CD14-positive monocyte (primary cell): ENCODE measurements around the gene USP44. TPM values are rescaled to one million over a fixed set of nuclear protein-coding genes. Genes with fewer than 3 reads are reported as not detected.

ENCODE experiments used
- DNase-seq, 3 donors: peaks; one replicate each; pipeline ENCODE4 v3.0.0-alpha.2; 2011 to 2022
- H2AFZ ChIP-seq: 2 replicates; pipeline ENCODE4 v1.6.0; 2012; ENCODE audit warnings: mild to moderate bottlenecking, low read depth, low read length, inconsistent platforms; ENCODE audit not compliant: insufficient read depth, poor library complexity, severe bottlenecking
- H3K27ac ChIP-seq, 2 donors: 1 replicate in 1 of 2; 2 replicates in 1 of 2; pipeline ENCODE4 v1.5.1; 2012 to 2013; ENCODE audit warnings: low read length in 2 of 2, control low read depth in 1 of 2, inconsistent platforms in 1 of 2, low read depth in 1 of 2, mild to moderate bottlenecking in 1 of 2
- H3K27me3 ChIP-seq, 2 donors: one replicate each; pipeline versions ENCODE4 v1.6.0 to v1.6.1; 2011 to 2013; ENCODE audit warnings: low read length in 2 of 2; ENCODE audit not compliant: control insufficient read depth in 2 of 2, insufficient read depth in 2 of 2
- H3K36me3 ChIP-seq, 2 donors: replicated peaks in 1 of 2; 1 replicate in 1 of 2; 2 replicates in 1 of 2; pipeline versions ENCODE4 v1.5.1 to v1.6.1; 2012 to 2013; ENCODE audit warnings: low read length in 2 of 2, control low read depth in 1 of 2, inconsistent platforms in 1 of 2, mild to moderate bottlenecking in 1 of 2; ENCODE audit not compliant: insufficient read depth in 2 of 2, control insufficient read depth in 1 of 2
- H3K4me1 ChIP-seq, 2 donors: 1 replicate in 1 of 2; 2 replicates in 1 of 2; pipeline versions ENCODE4 v1.5.1 to v1.6.1; 2012 to 2013; ENCODE audit warnings: low read length in 2 of 2, control low read depth in 1 of 2, inconsistent platforms in 1 of 2, mild to moderate bottlenecking in 1 of 2, moderate library complexity in 1 of 2; ENCODE audit not compliant: insufficient read depth in 2 of 2, control insufficient read depth in 1 of 2
- H3K4me2 ChIP-seq: replicated peaks from 2 replicates; pipeline ENCODE3; 2012; ENCODE audit warnings: low read length, moderate library complexity, mild to moderate bottlenecking; ENCODE audit not compliant: poor library complexity, severe bottlenecking; ENCODE audit errors: extremely low read depth
- H3K4me3 ChIP-seq, 3 experiments: fragments of 200-600 bp in 1 of 3; sonication (generic) in 1 of 3; replicated peaks in 1 of 3; 1 replicate in 2 of 3; 2 replicates in 1 of 3; pipeline ENCODE4 v1.5.1; 2011 to 2013; ENCODE audit warnings: low read length in 3 of 3, mild to moderate bottlenecking in 3 of 3, control low read depth in 2 of 3, low read depth in 2 of 3, inconsistent platforms in 1 of 3, moderate library complexity in 1 of 3
- H3K79me2 ChIP-seq: 2 replicates; pipeline ENCODE4 v1.6.0; 2012; ENCODE audit warnings: mild to moderate bottlenecking, control low read depth, inconsistent platforms, low read length, moderate library complexity; ENCODE audit not compliant: insufficient read depth
- H3K9ac ChIP-seq: 2 replicates; pipeline ENCODE4 v1.6.0; 2017; ENCODE audit warnings: low read length, mild to moderate bottlenecking; ENCODE audit not compliant: insufficient read depth, poor library complexity, severe bottlenecking
- H3K9me3 ChIP-seq, 2 donors: replicated peaks in 1 of 2; 1 replicate in 1 of 2; 2 replicates in 1 of 2; pipeline versions ENCODE4 v1.5.1 to v1.6.1; 2012 to 2013; ENCODE audit warnings: low read length in 2 of 2, control low read depth in 1 of 2; ENCODE audit not compliant: control insufficient read depth in 1 of 2, insufficient read depth in 1 of 2
- H4K20me1 ChIP-seq: 2 replicates; pipeline ENCODE4 v1.6.0; 2012; ENCODE audit warnings: mild to moderate bottlenecking, low read length, control low read depth, moderate library complexity; ENCODE audit not compliant: insufficient read depth
- H3K27ac Mint-ChIP-seq, 7 donors: one replicate each; pipeline ENCODE4 v1.8.0; 2020; ENCODE audit warnings: mild to moderate bottlenecking in 7 of 7, mixed read lengths in 7 of 7, moderate library complexity in 6 of 7, inconsistent platforms in 2 of 7
- H3K27me3 Mint-ChIP-seq, 3 donors: one replicate each; pipeline ENCODE4 v1.8.0; 2021 to 2022; ENCODE audit warnings: low read depth in 3 of 3, mild to moderate bottlenecking in 3 of 3, mixed read lengths in 3 of 3, moderate library complexity in 3 of 3, inconsistent platforms in 1 of 3
- H3K36me3 Mint-ChIP-seq, 2 donors: one replicate each; pipeline ENCODE4 v1.8.0; 2020; ENCODE audit warnings: mixed read lengths in 2 of 2, inconsistent platforms in 1 of 2, mild to moderate bottlenecking in 1 of 2
- H3K4me1 Mint-ChIP-seq: one replicate; pipeline ENCODE4 v1.8.0; 2020; ENCODE audit warnings: mild to moderate bottlenecking, mixed read lengths
- H3K4me3 Mint-ChIP-seq, 2 donors: one replicate each; pipeline ENCODE4 v1.8.0; 2020; ENCODE audit warnings: mild to moderate bottlenecking in 2 of 2, mixed read lengths in 2 of 2, moderate library complexity in 1 of 2
- H3K9me3 Mint-ChIP-seq, 7 donors: one replicate each; pipeline ENCODE4 v1.8.0; 2020 to 2022; ENCODE audit warnings: mixed read lengths in 7 of 7, mild to moderate bottlenecking in 6 of 7, moderate library complexity in 6 of 7, inconsistent platforms in 2 of 7
- CTCF ChIP-seq: fragments of 200-600 bp; IDR thresholded peaks from one replicate; pipeline ENCODE4 v1.8.0; 2022; ENCODE audit warnings: antibody characterized with exemption, mild to moderate bottlenecking
- WGBS: methylation state at CpG from one replicate; pipeline ENCODE4 v1.1.5; 2013; ENCODE audit warnings: missing lambda C conversion rate; ENCODE audit not compliant: insufficient coverage; 5-methylcytosine and 5-hydroxymethylcytosine counted together
- intact Hi-C, 2 donors: fragments of 100-400 bp; cut with micrococcal nuclease; formaldehyde crosslinking; loops; one replicate each; pipeline versions ENCODE4 v1.15.0 to v1.15.1; 2023
- polyA plus RNA-seq, 3 donors: library from polyadenylated mRNA; depleted of rRNA in 1 of 3; unstranded in 2 of 3; stranded (reverse) in 1 of 3; fragments of 300-500 nt in 2 of 3; fragments of >200 nt in 1 of 3; fragmentation: Illumina TruSeq in 2 of 3; gene quantifications; 1 replicate in 2 of 3; 2 replicates in 1 of 3; pipeline ENCODE4 v1.2.3, GENCODE V29; 2012 to 2021

Gene USP44
- polyA plus RNA-seq, 3 donors = 0.12 to 0.13 TPM; not detected in 1

- intact Hi-C loops = no loop called here
- no peaks in the 10 kb centered on the region for H3K9me3 Mint-ChIP-seq
- no peaks in the 10 kb centered on the region for H3K27me3 ChIP-seq
- H3K4me3 ChIP-seq = no peak overlapping the region
- no peak for TF ChIP-seq CTCF
- H3K9me3 ChIP-seq = no peaks in the 10 kb centered on the region
- H3K9ac ChIP-seq = no peak overlapping the region
- peaks cover 8% of the 10 kb centered on the region for H3K4me1 Mint-ChIP-seq
- H3K36me3 Mint-ChIP-seq = no peaks in the 10 kb centered on the region
- H3K79me2 ChIP-seq = no peaks in the 10 kb centered on the region
- no peak for DNase-seq
- no peak overlapping the region for H3K27ac Mint-ChIP-seq
- peaks cover 0 to 7% (median 7%) of the 10 kb centered on the region in 3 donors for H3K27me3 Mint-ChIP-seq
- H3K4me1 ChIP-seq = no peaks in the 10 kb centered on the region
- H3K27ac ChIP-seq = no peak overlapping the region
- no CpG with 5 or more reads among the region's 1 CpG for WGBS
- H3K36me3 ChIP-seq = no peaks in the 10 kb centered on the region
- H2AFZ ChIP-seq = no peak overlapping the region
- no peak overlapping the region for H3K4me2 ChIP-seq
- no peaks in the 10 kb centered on the region for H4K20me1 ChIP-seq
- no peak overlapping the region for H3K4me3 Mint-ChIP-seq
Measured at GRCh38 chr12:95557625-95558024, 6.3 kb upstream of the USP44 start.

GRCh38 chr12:95554532-95555071 is 3.3 kb upstream of the USP44 start:
- peaks cover 0 to 2% of the 10 kb centered on the region in 2 donors for H3K9me3 ChIP-seq
- Mint-ChIP-seq H3K36me3 (peaks cover 0 to under 1% of the 10 kb centered on the region in 2 donors), H3K27me3 (peaks cover 14 to 23% (median 20%) of the 10 kb centered on the region in 3 donors), H3K4me3 (no peak overlapping the region), H3K4me1 (peaks cover 10% of the 10 kb centered on the region), H3K27ac (no peak overlapping the region), H3K9me3 (peaks cover under 1 to 7% (median 3%) of the 10 kb centered on the region in 7 donors)
- H3K79me2 ChIP-seq = no peaks in the 10 kb centered on the region
- TF ChIP-seq CTCF = no peak
- intact Hi-C loops = no loop called here
- 20% methylated on average over 2 of the region's 4 CpGs for WGBS
- no peaks in the 10 kb centered on the region for H4K20me1 ChIP-seq
- no peak for DNase-seq
- no peaks in the 10 kb centered on the region for H3K36me3 ChIP-seq
- H2AFZ ChIP-seq = no peak overlapping the region
- H3K4me1 ChIP-seq = no peaks in the 10 kb centered on the region
- no peak overlapping the region for H3K27ac ChIP-seq
- no peak overlapping the region for H3K4me3 ChIP-seq
- H3K4me2 ChIP-seq = no peak overlapping the region
- H3K27me3 ChIP-seq = peaks cover 2 to 18% of the 10 kb centered on the region in 2 donors
- H3K9ac ChIP-seq = no peak overlapping the region
